ENCODE results near the gene NDUFA7. TPM values are rescaled to one million over a fixed set of nuclear protein-coding genes. Genes with fewer than 3 reads are reported as not detected.
A peak's percentile ranks its signal among the peaks of the same experiment; 100 is the strongest.

NDUFA7 gene
- total RNA-seq, 1 donor from 2014 or later: 35.8 TPM

DNA sequence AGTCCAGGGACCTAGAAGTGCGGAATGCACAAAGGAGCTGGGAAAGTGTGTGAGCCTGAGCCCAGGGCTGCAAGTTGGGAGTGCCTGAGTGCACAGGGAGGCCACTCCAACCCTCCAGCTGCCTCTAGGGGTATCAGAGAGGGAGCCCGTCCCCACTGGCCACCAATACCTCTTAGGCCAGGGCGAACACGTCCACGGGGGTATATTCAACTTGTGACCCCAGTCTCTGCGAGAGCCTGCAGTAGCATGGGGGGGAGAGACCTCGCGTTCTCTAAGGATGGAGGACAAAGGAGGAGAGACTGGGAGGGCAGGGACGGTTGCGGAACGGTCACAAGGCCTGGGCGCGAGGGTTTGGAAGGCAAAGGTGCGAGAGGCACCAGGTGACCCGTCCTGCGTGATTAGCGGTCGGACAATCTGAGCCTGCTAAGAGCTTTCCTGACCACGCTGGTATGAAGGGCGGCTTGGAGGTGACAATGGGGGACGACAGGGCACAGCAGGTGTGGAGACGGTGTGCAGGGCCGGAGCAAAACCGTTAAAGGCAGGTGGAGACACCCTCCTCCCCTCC is 13.7 kb downstream of the NDUFA7 start:
- H3K27me3 Mint-ChIP-seq: no peaks in the 10 kb centered on the region
- DNase-seq (no peak), ATAC-seq (ENCODE audit: low read depth) (no peak)
- ChIA-PET CTCF (no interaction called here), POLR2A (interaction anchor here (0.6 to 1.3 kb wide), 4 partner anchors 12 to 83 kb away, joined by 3 to 6 read pairs (median 4); partner anchors contain the start of genes NDUFA7, RAB11B and RPS28)
- peak overlapping the region; percentile 89 for H3K4me3 Mint-ChIP-seq
- H3K36me3 Mint-ChIP-seq (ENCODE audit: low read depth): peaks cover 39% of the 10 kb centered on the region
- H3K4me1 Mint-ChIP-seq: peaks cover 31% of the 10 kb centered on the region
- no peaks in the 10 kb centered on the region for H3K9me3 Mint-ChIP-seq
- TF ChIP-seq, protein P1, sequence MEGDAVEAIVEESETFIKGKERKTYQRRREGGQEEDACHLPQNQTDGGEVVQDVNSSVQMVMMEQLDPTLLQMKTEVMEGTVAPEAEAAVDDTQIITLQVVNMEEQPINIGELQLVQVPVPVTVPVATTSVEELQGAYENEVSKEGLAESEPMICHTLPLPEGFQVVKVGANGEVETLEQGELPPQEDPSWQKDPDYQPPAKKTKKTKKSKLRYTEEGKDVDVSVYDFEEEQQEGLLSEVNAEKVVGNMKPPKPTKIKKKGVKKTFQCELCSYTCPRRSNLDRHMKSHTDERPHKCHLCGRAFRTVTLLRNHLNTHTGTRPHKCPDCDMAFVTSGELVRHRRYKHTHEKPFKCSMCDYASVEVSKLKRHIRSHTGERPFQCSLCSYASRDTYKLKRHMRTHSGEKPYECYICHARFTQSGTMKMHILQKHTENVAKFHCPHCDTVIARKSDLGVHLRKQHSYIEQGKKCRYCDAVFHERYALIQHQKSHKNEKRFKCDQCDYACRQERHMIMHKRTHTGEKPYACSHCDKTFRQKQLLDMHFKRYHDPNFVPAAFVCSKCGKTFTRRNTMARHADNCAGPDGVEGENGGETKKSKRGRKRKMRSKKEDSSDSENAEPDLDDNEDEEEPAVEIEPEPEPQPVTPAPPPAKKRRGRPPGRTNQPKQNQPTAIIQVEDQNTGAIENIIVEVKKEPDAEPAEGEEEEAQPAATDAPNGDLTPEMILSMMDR (IDR thresholded peaks at IDR 0.05): no peak
- peak overlapping the region; percentile 71 for H3K27ac Mint-ChIP-seq
- intact Hi-C loops (cut with micrococcal nuclease): no loop called here

DNA sequence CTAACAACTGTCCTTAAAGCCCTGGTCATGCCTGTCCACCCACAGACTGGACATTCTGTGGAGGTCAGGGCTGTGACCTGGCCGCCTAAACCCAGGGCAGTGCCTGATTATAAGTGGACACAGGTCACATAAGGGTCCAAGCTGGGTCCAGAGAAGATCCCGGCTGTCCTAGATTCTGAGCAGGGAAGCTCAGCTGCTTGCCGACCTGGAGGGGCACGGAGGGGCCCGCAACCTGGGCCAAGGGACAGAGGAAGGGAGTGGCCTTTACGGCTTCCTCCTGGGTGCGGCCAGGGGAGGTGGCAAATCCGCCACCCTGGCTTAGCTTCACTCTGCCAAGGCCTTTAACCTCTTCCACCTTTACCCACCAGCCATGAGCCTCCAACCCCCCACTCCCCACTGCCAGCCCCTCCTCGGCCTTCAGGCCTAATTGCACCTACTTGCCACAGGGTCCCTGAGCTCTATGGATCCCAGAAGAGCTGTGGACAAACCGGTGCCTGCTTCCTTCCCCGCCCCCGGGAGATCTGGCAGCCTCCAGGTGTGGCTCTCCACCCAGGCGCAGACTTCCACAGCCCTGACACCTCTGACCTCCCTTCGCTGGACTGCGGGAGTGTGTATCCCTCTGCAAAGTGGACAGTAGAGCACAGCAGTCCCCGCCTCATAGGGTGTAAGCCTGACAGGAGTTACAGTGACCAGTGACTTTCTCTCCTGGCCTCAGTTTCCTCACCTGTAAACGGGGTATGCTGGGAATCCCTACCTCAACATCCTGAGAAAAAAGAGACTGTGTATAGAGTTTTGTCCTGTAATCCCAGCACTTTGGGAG is 14.7 kb downstream of the NDUFA7 start:
- H3K36me3 Mint-ChIP-seq (ENCODE audit: low read depth): peaks cover 33% of the 10 kb centered on the region
- H3K4me1 Mint-ChIP-seq: peaks cover 31% of the 10 kb centered on the region
- TF ChIP-seq, protein P1 (IDR thresholded peaks at IDR 0.05): no peak
- H3K27ac Mint-ChIP-seq: no peak overlapping the region
- ATAC-seq (ENCODE audit: low read depth) (no peak), DNase-seq (peak; percentile 10)
- intact Hi-C loops (cut with micrococcal nuclease): no loop called here
- no peaks in the 10 kb centered on the region for H3K27me3 Mint-ChIP-seq
- no peaks in the 10 kb centered on the region for H3K9me3 Mint-ChIP-seq
- ChIA-PET POLR2A (interaction anchor here (1.3 to 2.5 kb wide), 2 partner anchors 15 kb away, joined by 6 to 7 read pairs; partner anchors contain the start of genes NDUFA7 and RPS28), CTCF (no interaction called here)
- H3K4me3 Mint-ChIP-seq: peak overlapping the region; percentile 89

DNA sequence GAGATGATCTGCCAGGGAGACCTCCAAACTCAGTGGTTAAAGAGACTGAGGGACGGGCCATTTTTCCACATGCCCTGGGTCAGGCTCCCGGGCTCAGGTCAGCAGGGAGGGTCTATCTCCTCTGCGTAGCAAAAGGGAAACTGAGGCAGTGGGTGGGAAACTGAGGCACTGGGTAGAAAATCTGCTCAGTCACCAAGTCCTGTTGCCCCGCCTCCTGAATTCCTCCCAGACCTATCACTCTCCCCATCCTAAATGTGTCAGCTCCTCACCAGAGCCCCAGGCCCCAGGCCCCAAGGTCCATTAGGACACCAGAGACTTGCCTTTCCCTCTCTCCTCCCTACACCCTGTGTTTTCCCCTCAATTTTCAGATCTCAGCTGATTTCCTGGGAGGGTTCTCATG is 15.4 kb downstream of the NDUFA7 start:
- Mint-ChIP-seq H3K27me3 (no peaks in the 10 kb centered on the region), H3K9me3 (no peaks in the 10 kb centered on the region), H3K36me3 (ENCODE audit: low read depth) (peaks cover 26% of the 10 kb centered on the region), H3K4me3 (no peak overlapping the region), H3K4me1 (peaks cover 31% of the 10 kb centered on the region), H3K27ac (no peak overlapping the region)
- intact Hi-C loops (cut with micrococcal nuclease): no loop called here
- no peak for ATAC-seq (ENCODE audit: low read depth)
- TF ChIP-seq, protein P1 (IDR thresholded peaks at IDR 0.05): no peak
- ChIA-PET POLR2A (interaction anchor here (2.5 kb wide), 1 partner anchor 15 kb away, joined by 7 read pairs; the partner anchor contains the start of genes NDUFA7 and RPS28), CTCF (no interaction called here)
- DNase-seq: peak; percentile 4

DNA sequence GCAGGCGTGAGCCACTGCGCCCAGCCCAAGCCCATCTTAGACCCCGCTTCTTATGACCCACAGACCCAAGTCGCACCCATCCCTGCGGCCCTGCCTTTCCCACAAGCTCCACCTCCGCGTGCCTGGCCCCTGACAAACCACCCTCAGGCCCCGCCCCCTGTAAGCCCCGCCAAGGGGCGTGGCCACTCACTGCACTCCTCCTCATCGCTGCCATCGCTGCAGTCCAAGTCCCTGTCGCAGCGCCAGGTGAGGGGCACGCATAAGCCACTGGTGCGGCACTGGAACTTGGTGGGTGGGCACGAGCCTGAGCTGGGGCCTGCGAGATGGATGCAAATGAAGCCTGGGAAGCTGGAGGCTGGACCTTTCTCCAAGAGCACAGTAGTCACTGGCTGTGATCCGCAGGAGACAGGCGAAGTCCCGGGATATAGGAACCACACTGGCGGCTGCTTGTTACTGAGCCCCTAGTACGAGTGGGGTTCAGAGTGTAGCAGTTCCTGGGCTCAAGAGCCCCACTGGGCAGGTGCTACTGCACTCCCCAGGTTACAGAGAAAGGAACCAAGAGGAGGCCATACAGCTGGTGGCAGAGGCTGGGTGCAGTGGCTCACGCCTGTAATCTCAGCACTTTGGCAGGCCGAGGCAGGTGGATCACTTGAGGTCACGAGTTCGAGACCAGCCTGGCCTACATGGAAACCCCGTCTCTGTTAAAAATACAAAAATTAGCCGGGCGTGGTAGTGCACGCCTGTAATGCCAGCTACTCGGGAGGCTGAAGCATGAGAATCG is 16.1 kb downstream of the NDUFA7 start:
- peaks cover 31% of the 10 kb centered on the region for H3K4me1 Mint-ChIP-seq
- DNase-seq (peak; percentile 16), ATAC-seq (ENCODE audit: low read depth) (no peak)
- no peaks in the 10 kb centered on the region for H3K27me3 Mint-ChIP-seq
- CTCF ChIA-PET: no interaction called here
- H3K36me3 Mint-ChIP-seq (ENCODE audit: low read depth): peaks cover 20% of the 10 kb centered on the region
- intact Hi-C loops (cut with micrococcal nuclease): no loop called here
- POLR2A ChIA-PET: interaction anchor here (2.5 kb wide), 1 partner anchor 16 kb away, joined by 7 read pairs; the partner anchor contains the start of genes NDUFA7 and RPS28
- H3K4me3 Mint-ChIP-seq: no peak overlapping the region
- TF ChIP-seq, protein P1 (IDR thresholded peaks at IDR 0.05): no peak
- no peaks in the 10 kb centered on the region for H3K9me3 Mint-ChIP-seq
- no peak overlapping the region for H3K27ac Mint-ChIP-seq

All from activated B cell treated with CpG ODN at 0.5 μM for 24 hours (primary cell).